ENCODE data around the gene DSTN.
"Not testable (repeated sequence)": the region's sequence is repeated elsewhere in the genome, so short reads cannot be mapped to it uniquely, and the experiment has no call there.

Gene DSTN

DNA sequence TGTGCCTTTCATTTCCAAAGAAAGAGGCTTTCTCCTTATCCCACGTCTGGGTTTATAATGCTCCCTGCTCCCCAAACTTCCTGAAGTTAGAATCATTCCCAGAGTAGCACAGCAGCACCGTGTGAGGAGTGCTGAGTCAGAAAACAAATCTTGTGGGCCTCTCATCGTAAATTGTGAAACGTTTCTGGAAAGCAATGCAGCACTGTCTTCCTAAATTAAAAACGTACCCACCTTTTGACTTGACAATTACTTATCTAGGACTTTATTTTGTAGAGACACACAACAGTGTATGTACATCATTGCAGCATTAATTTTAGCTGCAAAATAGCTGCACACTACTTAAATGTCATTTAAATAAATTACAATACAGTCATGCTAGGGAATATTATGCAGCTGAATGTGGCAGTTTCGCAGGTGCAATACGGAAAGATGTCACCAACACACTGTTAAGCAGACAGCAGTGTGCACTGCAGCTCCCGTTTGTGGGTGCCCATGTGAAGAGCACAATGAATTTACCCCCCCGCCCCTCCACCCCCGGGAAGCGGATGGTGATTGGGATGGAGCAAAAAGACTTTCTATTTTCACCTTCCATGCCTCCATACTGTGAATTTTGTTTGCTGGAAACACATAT lies 81.4 kb downstream of the DSTN start:
- DNase-seq (ENCODE audit: low spot score), result no peak

DNA sequence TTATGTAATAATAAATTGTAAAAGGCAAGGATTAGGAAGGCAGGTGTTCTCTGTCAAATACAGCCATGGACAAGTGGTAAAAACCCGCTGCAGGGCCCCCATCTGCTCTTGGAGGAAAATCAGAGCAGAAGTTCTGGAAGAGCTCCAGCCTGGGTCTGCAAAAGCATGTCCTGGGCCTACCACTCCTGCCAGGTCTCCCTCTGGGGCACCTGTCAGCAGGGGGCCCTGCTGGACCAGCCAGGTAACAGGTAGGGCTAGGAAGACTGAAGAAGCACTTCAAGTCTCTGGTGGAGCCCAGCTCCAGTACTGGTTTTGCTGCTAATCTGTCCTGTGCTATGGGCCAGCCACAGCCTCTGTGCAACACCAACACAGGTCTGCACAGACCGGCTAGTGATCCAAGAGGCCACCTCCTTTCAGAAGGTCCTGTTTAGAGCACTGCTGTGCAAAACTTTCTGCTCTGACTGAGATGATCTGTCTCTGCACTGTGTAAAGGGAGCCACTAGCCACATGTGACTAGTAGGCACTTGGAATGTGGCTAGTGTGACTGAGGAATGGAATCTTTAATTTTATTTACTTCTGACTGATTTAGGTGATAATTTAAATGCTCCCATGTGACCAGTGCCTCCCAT lies 82.0 kb downstream of the DSTN start:
- DNase-seq (ENCODE audit: low spot score), result no peak

DNA sequence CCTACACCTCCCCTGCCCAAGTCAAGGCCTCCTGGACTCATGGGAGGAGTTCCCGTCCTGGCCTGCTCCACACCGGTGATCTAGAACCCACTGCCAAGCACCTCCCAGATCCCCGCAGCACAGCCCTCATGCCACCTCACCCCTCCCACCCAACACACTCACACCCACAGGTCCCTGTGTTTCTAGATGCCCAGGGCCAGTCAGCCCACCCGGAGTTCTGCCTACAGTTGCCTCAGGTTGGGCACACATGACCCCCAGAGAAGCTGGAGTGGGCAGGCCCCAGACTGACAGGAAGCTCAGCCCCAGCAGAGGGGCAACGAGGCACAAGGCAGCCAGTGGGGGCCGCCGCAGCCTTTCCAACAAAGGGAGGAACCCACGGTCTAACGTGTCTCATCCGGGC lies 82.5 kb downstream of the DSTN start:
- DNase-seq (ENCODE audit: low spot score), result no peak

DNA sequence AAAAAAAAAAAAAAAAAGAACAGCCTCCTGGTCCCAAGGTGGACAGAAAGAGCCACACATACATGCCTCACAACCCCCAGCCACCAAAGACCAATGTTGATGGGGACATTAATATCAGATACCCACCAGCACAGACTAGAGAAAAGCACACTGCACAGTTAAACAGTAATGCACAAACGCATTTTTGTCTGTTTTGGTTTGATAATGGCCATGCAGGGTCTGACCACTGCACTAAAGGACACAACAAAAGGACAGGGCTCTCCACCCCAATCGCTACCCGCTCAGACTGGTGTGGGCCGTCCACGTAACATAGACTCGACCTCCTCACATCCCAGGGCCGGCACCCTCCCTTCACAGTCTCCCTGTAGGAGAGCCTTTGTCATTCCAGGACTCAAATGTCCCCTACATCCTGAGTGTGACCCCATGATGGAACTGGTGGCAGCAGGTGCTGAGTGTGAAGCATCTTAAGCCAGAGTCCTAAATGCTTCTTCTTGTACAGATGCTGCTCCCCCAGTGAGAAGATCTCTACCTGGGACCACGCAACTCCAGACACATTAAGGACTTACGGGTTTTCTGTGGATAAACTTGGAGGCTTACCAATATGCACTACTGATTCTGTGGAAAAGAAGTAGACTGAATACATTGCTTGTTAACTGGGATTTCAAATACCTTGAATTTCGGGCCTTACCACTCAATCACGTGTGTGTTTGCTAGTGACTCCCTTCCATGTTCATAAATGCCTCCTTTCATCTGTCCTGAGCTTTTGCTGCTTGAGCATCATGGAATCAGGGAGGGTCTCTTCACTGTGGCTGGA lies 84.2 kb downstream of the DSTN start:
- no peak for DNase-seq (ENCODE audit: low spot score)

DNA sequence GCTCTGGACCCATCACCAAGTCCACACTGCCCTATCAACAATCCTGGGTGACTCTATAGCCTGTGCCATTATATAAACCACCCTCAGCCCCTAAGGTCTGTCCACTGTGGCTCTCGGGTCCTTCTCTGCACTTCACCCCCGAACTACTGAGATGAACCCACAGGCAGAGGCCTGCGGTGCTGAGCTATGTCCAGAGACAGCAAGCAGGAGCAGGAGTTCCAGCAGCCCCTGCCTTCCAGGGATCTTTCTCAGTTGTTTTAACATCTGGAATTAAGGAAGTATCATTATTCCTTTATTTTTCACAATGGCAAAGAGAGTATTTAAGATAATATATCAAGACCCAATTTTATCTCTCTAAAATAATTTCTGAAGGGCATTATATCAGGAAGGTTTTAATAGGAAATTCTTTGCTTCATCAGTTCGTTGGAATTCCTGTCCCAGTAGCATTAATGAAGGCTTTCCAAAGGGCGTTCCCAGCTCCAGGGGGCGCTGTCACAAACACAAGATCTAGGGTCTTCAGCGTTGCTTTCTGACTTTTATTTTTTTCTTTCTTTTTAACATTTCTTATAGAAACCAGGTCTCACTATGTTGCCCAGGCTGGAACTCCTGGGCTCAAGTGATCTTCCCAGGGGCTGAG lies 84.9 kb downstream of the DSTN start:
- DNase-seq (ENCODE audit: low spot score), result peak; percentile 64

DNA sequence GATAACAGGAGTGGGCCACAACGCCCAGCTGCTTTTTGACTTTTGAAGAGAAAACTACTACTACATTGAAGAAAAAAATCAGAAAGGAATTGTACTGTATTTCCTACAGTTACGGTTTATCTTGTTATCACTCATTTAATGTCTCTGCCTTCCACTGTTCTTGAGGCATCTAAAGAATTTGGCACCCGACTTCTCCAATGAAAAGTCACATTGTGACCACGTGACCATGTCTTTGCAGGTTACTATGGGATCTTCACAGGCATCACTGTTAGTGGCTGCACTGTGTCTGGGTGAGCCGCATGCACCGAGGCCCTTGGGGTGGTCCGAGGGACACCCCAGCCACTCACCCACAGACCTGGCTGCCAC lies 85.4 kb downstream of the DSTN start:
- no peak for DNase-seq (ENCODE audit: low spot score)

DNA sequence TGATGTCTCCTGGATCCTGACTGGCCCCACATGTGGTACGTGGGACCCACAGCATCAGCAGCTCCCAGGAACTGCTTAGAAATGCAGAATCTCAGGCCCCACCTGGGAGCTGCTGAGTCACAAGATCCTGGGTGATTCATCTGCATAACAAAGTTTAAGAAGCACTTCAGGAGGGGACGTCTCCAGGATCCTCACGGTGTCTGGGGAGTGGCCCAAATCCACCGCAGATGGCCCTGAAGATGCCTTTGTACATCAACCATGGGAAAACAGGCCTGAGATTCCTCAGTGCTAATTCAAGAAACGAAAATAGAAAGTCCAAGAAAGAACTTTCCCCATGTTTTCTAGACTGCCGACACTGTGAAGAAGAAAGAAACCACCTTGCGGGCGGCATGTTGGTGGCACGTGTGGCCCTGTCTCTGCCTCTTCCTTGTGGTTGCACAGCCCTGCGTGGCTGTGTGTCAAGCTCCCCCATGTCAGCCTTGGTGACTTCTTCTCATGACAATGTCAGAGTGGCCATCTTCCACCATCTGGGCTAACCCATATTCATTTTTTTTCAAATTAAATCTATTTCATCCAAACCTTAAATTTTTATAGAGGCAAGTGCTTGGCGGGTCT lies 86.1 kb downstream of the DSTN start:
- no peak for DNase-seq (ENCODE audit: low spot score)

DNA sequence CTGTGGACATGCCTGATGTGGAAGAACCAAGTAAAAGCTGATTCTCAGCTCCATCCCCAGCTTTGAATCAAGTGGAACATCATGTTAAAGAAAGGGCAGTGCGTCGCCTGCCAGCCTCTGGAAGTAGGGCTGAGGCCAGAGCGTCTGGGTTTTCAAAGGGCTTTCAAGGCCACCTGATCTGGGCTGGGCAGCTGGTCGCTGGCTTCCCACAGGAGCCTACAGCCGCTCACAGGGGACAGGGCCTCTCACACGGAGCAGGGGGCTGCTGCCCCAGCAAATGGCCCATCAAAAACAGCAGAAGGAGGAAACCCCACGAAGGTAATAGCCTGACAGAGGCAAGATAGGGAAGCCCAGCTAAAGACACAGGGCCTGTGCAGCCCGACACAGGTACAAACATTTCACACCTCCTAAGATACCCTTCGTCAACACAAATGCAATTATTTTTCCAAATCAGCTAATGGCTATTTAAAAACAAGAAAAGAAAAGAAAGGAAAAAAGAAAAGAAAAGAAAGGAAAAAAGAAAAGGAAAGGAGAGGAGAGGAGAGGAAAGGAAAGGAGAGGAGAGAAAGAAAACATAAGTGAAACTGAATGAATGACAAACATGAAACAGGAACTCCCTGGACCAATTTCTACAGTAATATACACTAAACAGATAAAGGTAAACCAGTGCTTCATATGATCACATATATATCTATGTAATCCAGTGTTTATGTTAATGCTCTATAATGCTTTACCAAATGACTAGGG lies 87.4 kb downstream of the DSTN start:
- no peak for DNase-seq (ENCODE audit: low spot score)

DNA sequence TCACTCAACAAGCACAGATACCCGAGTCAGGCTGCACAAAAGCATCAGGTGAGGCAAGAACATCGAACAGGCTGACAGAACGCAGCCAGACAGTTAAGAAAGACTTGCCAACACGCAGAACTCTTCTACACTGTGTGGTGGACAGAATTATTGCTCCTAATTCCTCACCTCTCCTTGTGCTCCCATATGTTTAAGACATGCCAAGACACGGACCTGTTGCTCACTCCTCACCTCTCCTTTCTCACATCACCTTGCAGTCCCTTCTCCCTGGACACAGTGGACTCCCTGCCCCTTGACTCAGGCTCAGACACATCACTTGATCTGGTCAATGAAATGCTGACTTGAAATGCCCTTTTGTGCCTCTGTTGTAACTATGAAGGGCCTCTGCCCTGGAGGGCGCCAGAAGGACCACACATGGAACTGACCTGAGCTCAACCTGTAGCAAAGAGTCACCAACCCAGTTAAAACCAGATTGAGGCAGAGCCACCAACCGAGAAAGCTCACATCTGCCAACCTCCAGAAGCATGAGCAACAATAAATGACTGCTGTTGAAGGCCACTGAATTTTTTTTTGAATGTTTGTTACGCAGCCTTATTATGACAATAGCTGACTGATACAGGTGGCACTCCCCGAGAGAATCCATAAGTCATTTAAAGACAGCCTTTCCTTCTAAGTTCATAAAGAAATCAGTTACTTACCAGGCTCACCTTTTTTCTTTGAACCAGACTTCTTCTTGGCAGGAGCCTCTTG lies 88.2 kb downstream of the DSTN start:
- no peak for DNase-seq (ENCODE audit: low spot score)

DNA sequence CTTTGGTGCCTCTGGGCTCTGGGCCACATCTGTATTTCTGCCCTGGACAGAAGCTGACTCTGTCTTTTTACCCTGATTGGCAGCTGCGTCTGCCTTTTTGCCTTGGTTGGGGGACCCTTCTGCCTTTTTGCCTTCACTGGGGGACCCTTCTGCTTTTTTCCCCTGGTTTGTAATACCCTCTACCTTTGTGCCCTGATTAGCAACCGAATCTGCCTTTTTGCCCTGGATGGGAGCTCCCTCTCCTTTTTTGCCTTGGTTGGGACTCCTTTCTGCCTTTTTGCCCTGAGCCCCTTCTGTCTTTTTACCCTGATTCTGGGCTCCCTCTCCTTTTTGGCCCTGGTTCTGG lies 88.7 kb downstream of the DSTN start:
- no peak for DNase-seq (ENCODE audit: low spot score)

DNA sequence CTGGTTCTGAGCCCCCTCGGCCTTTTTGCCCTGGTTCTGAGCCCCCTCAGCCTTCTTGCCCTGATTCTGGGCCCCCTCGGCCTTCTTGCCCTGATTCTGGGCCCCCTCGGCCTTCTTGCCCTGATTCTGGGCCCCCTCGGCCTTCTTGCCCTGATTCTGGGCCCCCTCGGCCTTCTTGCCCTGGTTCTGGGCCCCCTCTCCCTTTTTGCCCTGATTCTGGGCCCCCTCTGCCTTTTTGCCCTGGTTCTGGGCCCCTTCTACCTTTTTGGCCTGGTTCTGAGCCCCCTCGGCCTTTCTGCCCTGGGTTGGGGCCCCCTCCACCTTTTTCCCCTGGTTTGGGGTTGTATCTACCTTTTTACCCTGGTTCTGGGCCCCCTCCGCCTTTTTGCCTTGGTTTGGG lies 89.5 kb downstream of the DSTN start:
- not testable (repeated sequence) for DNase-seq (ENCODE audit: low spot score)

All from ecto neural progenitor cell (in vitro differentiated cells).